Measurements from ENCODE around the gene AQP2.

GRCh38 chr12:49917788-49918173 is 32.8 kb upstream of the AQP2 start:
- TF ChIP-seq CTCF (IDR thresholded peaks at IDR 0.05; ENCODE audit: low read depth, low read length, poor library complexity, severe bottlenecking), result no peak
- TF ChIP-seq EZH2phosphoT487 (IDR thresholded peaks at IDR 0.05; ENCODE audit: borderline replicate concordance, low read length), result no peak
